ENCODE measurements around the gene GRK1.

GRK1 gene

GRCh38 chr13:113775451-113776145, 108.6 kb downstream of the GRK1 start:
- DNase-seq (ENCODE audit: low read depth): no peak

GRCh38 chr13:113776231-113777125, 109.5 kb downstream of the GRK1 start:
- DNase-seq (ENCODE audit: low read depth): no peak

GRCh38 chr13:113777311-113778260, 110.6 kb downstream of the GRK1 start:
- no peak for DNase-seq (ENCODE audit: low read depth)

GRCh38 chr13:113781571-113781970, 114.6 kb downstream of the GRK1 start:
- no peak for DNase-seq (ENCODE audit: low read depth)

- no peak for DNase-seq (ENCODE audit: low read depth)
Observed at GRCh38 chr13:113782472-113782871, 115.5 kb downstream of the GRK1 start.

- DNase-seq (ENCODE audit: low read depth): no peak
Observed at GRCh38 chr13:113783200-113783881, 116.3 kb downstream of the GRK1 start.

- DNase-seq (ENCODE audit: low read depth): no peak
Observed at GRCh38 chr13:113783966-113784644, 117.1 kb downstream of the GRK1 start.

- DNase-seq (ENCODE audit: low read depth): no peak
Observed at GRCh38 chr13:113784645-113785024, 117.6 kb downstream of the GRK1 start.

GRCh38 chr13:113785051-113786010, 118.3 kb downstream of the GRK1 start:
- peak; percentile 46 for DNase-seq (ENCODE audit: low read depth)

GRCh38 chr13:113786262-113786841, 119.3 kb downstream of the GRK1 start:
- no peak for DNase-seq (ENCODE audit: low read depth)
